ENCODE results near the gene RFPL3.
"Not testable (repeated sequence)": the region's sequence is repeated elsewhere in the genome, so short reads cannot be mapped to it uniquely, and the experiment has no call there.

Gene RFPL3

GRCh38 chr22:32331236-32331917, 26.3 kb upstream of the RFPL3 start:
- DNase-seq (ENCODE audit: low spot score): no peak

- no peak for DNase-seq (ENCODE audit: low spot score)
Measured at GRCh38 chr22:32331918-32332725, 25.5 kb upstream of the RFPL3 start.

GRCh38 chr22:32333141-32333768, 24.4 kb upstream of the RFPL3 start:
- no peak for DNase-seq (ENCODE audit: low spot score)

- no peak for DNase-seq (ENCODE audit: low spot score)
Measured at GRCh38 chr22:32333769-32334659, 23.7 kb upstream of the RFPL3 start.

GRCh38 chr22:32334660-32335365, 22.9 kb upstream of the RFPL3 start:
- no peak for DNase-seq (ENCODE audit: low spot score)

- DNase-seq (ENCODE audit: low spot score): no peak
Measured at GRCh38 chr22:32335471-32335870, 22.2 kb upstream of the RFPL3 start.

GRCh38 chr22:32336121-32336603, 21.5 kb upstream of the RFPL3 start:
- DNase-seq (ENCODE audit: low spot score): no peak

GRCh38 chr22:32336771-32337424, 20.8 kb upstream of the RFPL3 start:
- no peak for DNase-seq (ENCODE audit: low spot score)

- not testable (repeated sequence) for DNase-seq (ENCODE audit: low spot score)
Measured at GRCh38 chr22:32337425-32337824, 20.2 kb upstream of the RFPL3 start.

GRCh38 chr22:32338757-32339156, 18.9 kb upstream of the RFPL3 start:
- DNase-seq (ENCODE audit: low spot score): no peak

GRCh38 chr22:32339190-32340012, 18.3 kb upstream of the RFPL3 start:
- DNase-seq (ENCODE audit: low spot score): no peak

GRCh38 chr22:32340411-32340810, 17.3 kb upstream of the RFPL3 start:
- no peak for DNase-seq (ENCODE audit: low spot score)

GRCh38 chr22:32341122-32341740, 16.4 kb upstream of the RFPL3 start:
- no peak for DNase-seq (ENCODE audit: low spot score)

- DNase-seq (ENCODE audit: low spot score): no peak
Measured at GRCh38 chr22:32342977-32343376, 14.7 kb upstream of the RFPL3 start.

GRCh38 chr22:32343941-32344340, 13.7 kb upstream of the RFPL3 start:
- DNase-seq (ENCODE audit: low spot score): no peak

GRCh38 chr22:32348031-32348611, 9.5 kb upstream of the RFPL3 start:
- DNase-seq (ENCODE audit: low spot score): no peak

- not testable (repeated sequence) for DNase-seq (ENCODE audit: low spot score)
Measured at GRCh38 chr22:32351875-32352274, 5.8 kb upstream of the RFPL3 start.

GRCh38 chr22:32352681-32353080, 5.0 kb upstream of the RFPL3 start:
- DNase-seq (ENCODE audit: low spot score): no peak

GRCh38 chr22:32353292-32353691, 4.4 kb upstream of the RFPL3 start:
- DNase-seq (ENCODE audit: low spot score): no peak
